KMS-11 (cell line): ENCODE results near the gene ADCY6.

Experiments used
- H2AFZ ChIP-seq: fragments of 200-600 bp; sonication (generic); 2 replicates; pipeline ENCODE4 v1.6.1; 2016; ENCODE audit warnings: antibody characterized with exemption, mixed run types, low read depth
- H3K27ac ChIP-seq: fragments of 200-600 bp; sonication (generic); 2 replicates; pipeline ENCODE4 v1.6.1; 2016; ENCODE audit warnings: mild to moderate bottlenecking, mixed run types
- H3K27me3 ChIP-seq: fragments of 200-600 bp; sonication (generic); 2 replicates; pipeline ENCODE4 v1.6.1; 2017; ENCODE audit warnings: mild to moderate bottlenecking, low read depth, mixed run types, moderate library complexity; ENCODE audit not compliant: insufficient read depth
- H3K36me3 ChIP-seq: fragments of 200-600 bp; sonication (generic); 2 replicates; pipeline ENCODE4 v1.6.1; 2017; ENCODE audit warnings: mild to moderate bottlenecking, mixed run types; ENCODE audit not compliant: insufficient read depth
- H3K4me1 ChIP-seq: fragments of 200-600 bp; sonication (generic); 2 replicates; pipeline ENCODE4 v1.6.1; 2016; ENCODE audit warnings: mild to moderate bottlenecking, low read depth, mixed run types; ENCODE audit not compliant: poor library complexity, severe bottlenecking
- H3K4me2 ChIP-seq: fragments of 200-600 bp; sonication (generic); 2 replicates; pipeline ENCODE4 v1.7.0; 2016; ENCODE audit warnings: mild to moderate bottlenecking, mixed run types
- H3K4me3 ChIP-seq: fragments of 200-600 bp; sonication (generic); IDR thresholded peaks from 2 replicates; pipeline ENCODE4 v1.6.1; 2017; ENCODE audit warnings: low read depth, low read length, mixed read lengths; ENCODE audit not compliant: insufficient read depth
- H3K79me2 ChIP-seq: fragments of 200-600 bp; sonication (generic); 2 replicates; pipeline ENCODE4 v1.6.1; 2016; ENCODE audit warnings: low read depth, mixed run types; ENCODE audit not compliant: insufficient read depth
- H3K9ac ChIP-seq: fragments of 200-600 bp; sonication (generic); 2 replicates; pipeline ENCODE4 v1.6.1; 2016; ENCODE audit warnings: mild to moderate bottlenecking, mixed run types
- H4K20me1 ChIP-seq: fragments of 200-600 bp; sonication (generic); 2 replicates; pipeline ENCODE4 v1.6.1; 2016; ENCODE audit warnings: mild to moderate bottlenecking, mixed run types; ENCODE audit not compliant: insufficient read depth
- CTCF ChIP-seq: fragments of 200-600 bp; sonication (generic); conservative IDR thresholded peaks from 2 replicates; pipeline ENCODE4 v1.6.1; 2017; ENCODE audit warnings: low read depth, mild to moderate bottlenecking, antibody characterized with exemption, low read length, moderate library complexity, mixed read lengths

ADCY6 gene

GRCh38 chr12:48796976-48797375 lies 8.1 kb upstream of the ADCY6 start:
- Histone ChIP-seq H3K4me2 (no peak overlapping the region), H4K20me1 (no peaks in the 10 kb centered on the region), H3K27ac (no peak overlapping the region), H3K79me2 (no peaks in the 10 kb centered on the region), H3K27me3 (no peaks in the 10 kb centered on the region), H3K9ac (no peak overlapping the region), H2AFZ (no peak overlapping the region), H3K4me3 (no peak overlapping the region), H3K4me1 (no peaks in the 10 kb centered on the region), H3K36me3 (no peaks in the 10 kb centered on the region)
- no peak for TF ChIP-seq CTCF

GRCh38 chr12:48795550-48796455 lies 6.9 kb upstream of the ADCY6 start:
- Histone ChIP-seq H3K36me3 (no peaks in the 10 kb centered on the region), H4K20me1 (no peaks in the 10 kb centered on the region), H2AFZ (peak overlapping the region; percentile 44; the same call in 1 of the 2 replicates), H3K9ac (no peak overlapping the region), H3K4me2 (peak overlapping the region; percentile 26; the same call in 1 of the 2 replicates), H3K27ac (no peak overlapping the region), H3K27me3 (no peaks in the 10 kb centered on the region), H3K79me2 (no peaks in the 10 kb centered on the region), H3K4me3 (no peak overlapping the region), H3K4me1 (no peaks in the 10 kb centered on the region)
- TF ChIP-seq CTCF = peak; percentile 99

- H3K4me2 ChIP-seq = no peak overlapping the region
- no peaks in the 10 kb centered on the region for H3K27me3 ChIP-seq
- TF ChIP-seq CTCF = no peak
- H4K20me1 ChIP-seq = no peaks in the 10 kb centered on the region
- no peak overlapping the region for H3K27ac ChIP-seq
- no peak overlapping the region for H3K9ac ChIP-seq
- no peaks in the 10 kb centered on the region for H3K79me2 ChIP-seq
- H3K4me3 ChIP-seq = no peak overlapping the region
- no peak overlapping the region for H2AFZ ChIP-seq
- peaks cover 9% of the 10 kb centered on the region for H3K4me1 ChIP-seq
- H3K36me3 ChIP-seq = no peaks in the 10 kb centered on the region
Observed at GRCh38 chr12:48794870-48795269, 6.0 kb upstream of the ADCY6 start.

- H3K27ac ChIP-seq = no peak overlapping the region
- H3K79me2 ChIP-seq = no peaks in the 10 kb centered on the region
- no peak overlapping the region for H3K9ac ChIP-seq
- no peak overlapping the region for H2AFZ ChIP-seq
- no peak overlapping the region for H3K4me2 ChIP-seq
- H3K4me3 ChIP-seq = no peak overlapping the region
- TF ChIP-seq CTCF = no peak
- no peaks in the 10 kb centered on the region for H4K20me1 ChIP-seq
- H3K36me3 ChIP-seq = no peaks in the 10 kb centered on the region
- peaks cover 12% of the 10 kb centered on the region for H3K4me1 ChIP-seq
- no peaks in the 10 kb centered on the region for H3K27me3 ChIP-seq
Observed at GRCh38 chr12:48793696-48794095, 4.8 kb upstream of the ADCY6 start.
